SK-MEL-5 (cell line): ENCODE data around the gene MATR3. TPM values are rescaled to one million over a fixed set of nuclear protein-coding genes. Genes with fewer than 3 reads are reported as not detected.
A peak's percentile ranks its signal among the peaks of the same experiment; 100 is the strongest.
"Not testable (repeated sequence)": the region's sequence is repeated elsewhere in the genome, so short reads cannot be mapped to it uniquely, and the experiment has no call there.

ENCODE experiments used
- DNase-seq: peaks from one replicate; pipeline ENCODE4 v3.0.0-alpha.2; 2016; ENCODE audit warnings: low read depth, low spot score
- in situ Hi-C: cut with HindIII; loops from 2 replicates; pipeline ENCODE4 v1.10.0; 2016; ENCODE audit warnings: low sequenced_read_pairs, high pct_unique_total_duplicates, low pct_unique_long_range_greater_than_20kb
- total RNA-seq: library from RNA; depleted of rRNA; stranded (reverse); fragments of >200 nt; shearing (Covaris generic); gene quantifications from 2 replicates; pipeline ENCODE4 v1.2.3, GENCODE V29; 2014

Gene MATR3
- total RNA-seq, 1 experiment from 2014 or later = 295 TPM

DNA sequence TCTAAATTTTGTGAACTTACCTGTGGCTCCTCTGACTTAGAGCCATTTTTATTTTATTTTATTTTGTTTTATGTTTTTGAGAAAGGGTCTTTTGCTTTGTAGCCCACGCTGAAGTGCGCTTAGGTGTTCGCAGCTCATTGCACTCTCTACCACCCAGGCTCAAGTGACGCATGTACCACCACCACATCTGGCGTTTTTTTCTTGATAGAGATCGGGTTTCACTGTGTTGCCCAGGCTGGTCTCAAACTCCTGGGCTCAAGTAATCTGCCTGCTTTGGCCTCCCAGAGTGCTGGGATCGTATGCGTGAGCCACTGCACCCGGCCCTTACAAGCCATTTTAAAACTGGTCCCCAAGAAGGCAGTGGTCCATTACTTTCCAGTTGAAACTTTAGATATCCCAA, 18.5 kb downstream of the MATR3 start:
- in situ Hi-C loops = no loop called here
- no peak for DNase-seq

DNA sequence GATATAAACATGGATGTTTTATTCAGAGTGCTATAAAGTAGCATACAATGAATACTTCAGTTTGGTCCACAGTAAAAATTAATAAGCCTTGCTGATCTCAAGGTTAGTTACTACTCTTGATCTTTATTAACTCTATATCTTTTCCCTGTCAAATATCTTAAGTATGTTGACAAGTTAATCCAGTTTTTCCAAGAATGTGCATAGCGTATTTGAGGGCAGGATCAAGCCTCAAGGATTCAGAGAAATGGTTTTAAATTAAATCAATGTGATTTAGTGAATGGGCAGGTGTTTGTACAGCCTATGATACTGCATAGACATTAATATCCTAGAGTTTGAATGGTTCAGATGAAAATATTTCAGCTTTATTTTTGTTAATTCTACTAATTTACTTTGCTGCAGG, 20.7 kb downstream of the MATR3 start:
- DNase-seq = no peak
- in situ Hi-C loops = no loop called here

DNA sequence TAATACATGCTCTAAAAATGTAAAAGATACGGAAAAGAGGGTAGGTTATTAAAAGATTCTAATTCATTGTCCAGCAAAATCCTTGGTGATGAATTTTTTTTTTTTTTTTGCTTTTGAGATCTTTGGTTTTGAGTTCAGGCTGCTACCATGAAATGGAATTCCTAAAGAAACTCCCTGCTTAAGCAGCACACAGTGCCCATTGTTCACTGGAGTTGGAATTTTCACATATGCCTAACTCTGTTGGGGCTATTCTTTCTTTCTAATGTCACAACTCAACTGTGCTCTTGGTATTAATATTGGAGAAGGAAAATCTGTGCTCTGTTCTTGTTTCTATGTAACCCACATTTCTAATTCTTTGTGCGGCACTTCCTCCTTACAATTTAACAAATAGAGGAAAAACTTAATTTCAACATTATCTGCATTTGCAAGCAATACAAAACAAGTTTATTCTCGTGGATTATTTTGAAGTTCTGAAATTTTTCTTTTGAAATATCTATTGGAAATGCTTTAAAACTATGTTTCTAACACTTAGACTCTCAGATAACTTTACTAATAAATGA, 21.6 kb downstream of the MATR3 start:
- in situ Hi-C loops = no loop called here
- DNase-seq = peak; percentile 76

DNA sequence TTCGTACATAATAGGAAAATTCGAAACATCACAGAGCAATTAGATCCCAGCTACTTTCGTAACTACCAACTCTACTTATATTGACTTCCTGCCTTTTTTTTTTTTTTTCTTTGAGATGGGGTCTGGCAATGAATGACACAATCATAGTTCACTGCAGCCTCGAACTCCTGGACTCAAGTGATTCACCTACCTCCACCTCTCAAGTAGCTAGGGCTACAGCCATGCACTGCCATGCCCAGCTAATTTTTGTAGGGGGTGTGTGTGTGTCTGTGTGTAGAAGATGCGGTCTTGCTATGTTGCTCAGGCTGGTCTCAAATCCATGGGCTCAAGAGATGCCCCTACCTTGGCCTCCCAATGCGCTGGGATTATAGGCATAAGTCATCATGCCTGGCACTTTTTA, 42.3 kb downstream of the MATR3 start:
- in situ Hi-C loops = no loop called here
- DNase-seq = no peak

DNA sequence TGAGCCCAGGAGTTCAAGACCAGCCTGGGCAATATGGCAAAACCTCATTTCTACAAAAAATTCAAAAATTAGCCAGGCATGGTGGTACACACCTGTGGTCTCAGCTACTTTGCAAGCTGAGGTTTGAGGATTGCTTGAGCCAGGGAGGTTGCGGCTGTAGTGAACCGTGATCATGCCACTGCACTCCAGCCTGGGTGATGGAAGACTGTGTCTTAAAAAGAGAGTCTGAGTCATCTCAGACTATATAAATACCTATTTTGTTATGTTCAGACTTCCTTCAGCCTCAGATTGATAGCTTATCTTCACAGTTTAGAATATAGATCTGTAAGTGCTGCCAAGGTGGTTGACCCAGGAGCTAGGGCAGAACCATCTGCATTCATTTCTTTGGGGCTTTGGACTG, 46.5 kb downstream of the MATR3 start:
- in situ Hi-C loops = no loop called here
- no peak for DNase-seq

DNA sequence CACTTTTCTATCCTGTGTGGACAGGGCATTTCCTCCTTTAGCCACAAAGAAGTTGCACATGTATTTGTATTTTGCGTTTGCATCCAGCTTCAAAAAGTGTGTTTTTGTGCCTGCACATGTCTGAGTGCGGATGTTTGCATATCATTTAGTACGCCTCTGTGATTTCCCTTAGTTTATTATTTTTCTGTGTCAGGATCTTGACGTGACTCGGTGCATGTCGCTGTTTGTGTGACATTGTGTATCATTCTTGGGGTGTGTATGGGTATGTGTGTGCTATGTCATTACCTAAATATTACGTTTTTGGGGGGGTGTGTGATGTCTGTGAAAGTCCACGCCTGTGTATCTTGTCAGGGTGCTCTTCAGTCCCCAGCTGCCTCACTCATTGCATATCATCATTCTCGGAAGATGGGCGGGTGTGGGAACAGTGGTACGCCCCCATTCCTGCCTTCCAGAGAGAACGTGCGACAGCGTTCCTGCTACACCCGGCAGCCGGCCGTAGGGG, 47.7 kb downstream of the MATR3 start:
- no peak for DNase-seq
- in situ Hi-C loops = no loop called here

DNA sequence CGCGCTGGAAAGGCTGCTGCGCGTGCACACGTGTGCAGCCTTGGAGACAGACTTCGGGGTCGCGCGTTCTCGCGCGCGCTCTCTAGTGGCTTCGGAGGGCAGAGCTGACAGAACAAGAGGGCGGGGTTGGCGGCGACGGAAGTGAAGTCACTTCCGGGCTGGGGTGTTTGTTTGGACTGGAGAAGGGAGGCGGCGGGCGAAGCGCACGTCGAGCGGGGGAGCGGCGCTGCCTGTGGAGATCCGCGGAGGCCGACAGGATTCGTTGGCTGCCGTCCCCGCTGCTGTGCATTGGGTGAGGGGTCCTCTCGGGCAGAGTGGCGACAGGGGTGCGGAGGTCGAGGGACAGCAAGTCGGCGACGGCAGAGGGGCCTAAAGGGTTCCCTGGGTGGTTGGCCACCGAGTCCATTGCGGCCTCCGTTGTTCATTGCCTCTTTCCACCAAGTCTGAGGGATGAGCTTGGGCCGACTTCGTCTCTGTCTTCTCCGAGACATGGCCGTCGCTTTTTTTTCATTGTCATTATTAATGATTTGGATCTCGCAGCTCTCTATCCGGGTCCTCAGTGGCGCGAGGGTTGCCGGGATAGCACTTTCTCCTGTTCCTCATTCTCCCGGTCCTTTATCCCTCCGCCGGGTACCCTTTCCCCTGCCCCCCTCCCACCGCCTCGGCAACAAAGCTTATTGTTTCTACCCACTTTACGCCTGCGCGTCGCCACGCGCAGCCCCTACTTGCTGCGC, 48.3 kb downstream of the MATR3 start, which contains the start of gene PAIP2:
TSS of gene PAIP2 (plus strand) at position 166 of the 734 bp plus-strand sequence. CDS start 21,931 bp downstream, outside the sequence.
- in situ Hi-C loops = no loop called here
- peak; percentile 97 for DNase-seq

DNA sequence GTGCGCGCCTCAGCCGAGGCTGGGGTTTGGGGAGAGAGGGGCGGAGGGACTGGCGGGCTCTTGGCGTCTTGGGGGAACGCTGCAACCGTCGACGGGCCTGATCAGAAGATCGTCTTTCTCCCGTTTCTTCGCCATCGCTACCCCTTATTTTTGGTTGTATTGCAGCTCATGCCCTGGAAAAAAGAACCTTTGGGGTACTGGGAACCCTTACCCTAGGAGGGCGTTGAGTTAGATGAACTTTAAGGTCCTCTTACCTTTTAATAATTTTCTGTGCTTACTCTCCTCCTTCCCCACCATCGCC, 48.8 kb downstream of the MATR3 start:
- in situ Hi-C loops = no loop called here
- DNase-seq = no peak

DNA sequence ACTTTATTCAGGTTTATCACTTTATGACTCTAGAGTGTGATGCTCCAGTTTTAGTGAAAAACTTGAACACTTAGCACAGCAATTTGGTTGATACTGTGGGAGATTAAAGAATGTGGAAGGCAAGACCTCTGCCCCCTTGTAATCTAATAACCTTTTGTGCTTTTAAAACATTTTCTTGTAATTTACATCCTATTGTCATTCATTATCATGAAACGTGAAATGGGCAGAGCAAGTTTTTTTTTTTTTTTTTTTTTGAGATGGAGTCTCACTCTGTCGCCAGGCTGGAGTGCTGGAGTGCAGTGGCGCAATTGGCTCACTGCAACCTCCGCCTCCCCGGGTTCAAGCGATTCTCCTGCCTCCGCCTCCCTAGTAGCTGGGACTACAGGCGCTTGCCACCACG, 49.9 kb downstream of the MATR3 start:
- in situ Hi-C loops = no loop called here

DNA sequence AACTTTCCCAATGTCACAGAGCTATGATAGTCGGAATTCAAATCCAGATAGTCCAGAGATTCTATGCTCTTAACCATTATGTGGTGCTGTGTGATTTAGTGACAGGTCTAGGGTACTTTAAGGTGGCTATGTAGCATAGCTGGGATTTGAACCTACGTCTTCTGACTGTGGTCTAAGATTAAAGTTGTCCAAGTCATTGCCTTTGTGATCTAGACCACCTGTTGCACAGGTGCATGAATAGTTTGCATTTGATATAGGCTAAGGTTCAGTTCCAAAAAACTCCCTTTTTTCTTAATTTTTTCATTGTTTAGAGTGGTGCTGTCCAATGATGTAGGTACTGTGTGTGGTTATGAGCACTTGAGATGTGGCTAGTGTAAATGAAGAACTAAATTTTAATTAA, 50.6 kb downstream of the MATR3 start:
- DNase-seq = no peak
- in situ Hi-C loops = no loop called here

More for the DNA sequence above, 49.9 kb downstream of the MATR3 start:
- no peak for DNase-seq

DNA sequence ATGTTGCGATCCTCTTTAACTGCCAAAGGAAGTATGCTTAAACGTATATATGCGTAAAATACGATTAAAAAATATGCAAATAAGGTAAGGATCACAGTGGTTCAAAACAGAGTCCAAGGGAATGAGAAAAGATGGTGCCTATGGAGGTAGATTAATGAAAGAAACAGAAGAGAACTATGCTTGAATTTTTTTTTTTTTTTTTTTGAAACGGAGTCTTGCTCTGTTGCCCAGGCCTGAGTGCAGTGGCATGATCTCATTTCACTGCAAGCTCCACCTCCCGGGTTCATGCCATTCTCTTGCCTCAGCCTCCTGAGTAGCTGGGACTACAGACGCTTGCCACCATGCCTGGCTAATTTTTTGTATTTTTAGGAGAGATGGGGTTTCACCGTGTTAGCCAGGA, 51.9 kb downstream of the MATR3 start:
- DNase-seq, in situ Hi-C loops: not testable (repeated sequence)

DNA sequence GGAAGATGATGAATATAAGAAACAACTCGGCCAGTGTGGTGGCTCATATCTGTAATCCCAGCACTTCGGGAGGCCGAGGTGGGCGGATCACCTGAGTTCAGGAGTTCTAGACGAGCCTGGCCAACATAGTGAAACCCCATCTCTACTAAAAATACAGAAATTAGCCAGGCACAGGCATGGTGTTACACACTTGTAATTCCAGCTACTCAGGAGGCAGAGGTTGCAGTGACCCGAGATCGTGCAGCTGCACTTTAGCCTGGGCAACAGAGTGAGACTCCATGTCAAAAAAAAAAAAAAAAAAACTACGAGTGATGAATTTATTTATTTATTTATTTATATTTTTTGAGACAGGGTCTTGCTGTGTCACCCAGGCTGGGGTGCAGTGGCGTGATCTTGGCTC, 54.3 kb downstream of the MATR3 start:
- DNase-seq, in situ Hi-C loops: not testable (repeated sequence)

DNA sequence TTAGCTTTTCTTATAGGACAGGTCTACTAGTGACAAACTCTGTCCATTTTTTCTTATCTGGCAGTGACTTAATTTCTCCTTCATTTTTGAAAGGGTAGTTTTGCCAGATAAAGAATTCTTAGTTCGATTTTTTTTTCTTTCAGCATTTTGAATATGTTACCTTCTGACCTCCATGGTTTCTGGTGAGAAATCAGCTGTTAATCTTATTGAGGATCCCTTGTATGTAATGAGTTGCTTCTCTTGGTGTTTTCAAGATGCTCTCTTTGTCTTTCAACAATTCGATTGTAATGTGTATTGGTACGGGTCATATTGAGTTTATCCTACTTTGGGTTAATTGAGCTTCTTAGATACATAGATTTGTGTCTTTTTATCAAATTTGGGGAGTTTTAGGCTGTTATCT, 60.6 kb downstream of the MATR3 start:
- no peak for DNase-seq
- in situ Hi-C loops = no loop called here

DNA sequence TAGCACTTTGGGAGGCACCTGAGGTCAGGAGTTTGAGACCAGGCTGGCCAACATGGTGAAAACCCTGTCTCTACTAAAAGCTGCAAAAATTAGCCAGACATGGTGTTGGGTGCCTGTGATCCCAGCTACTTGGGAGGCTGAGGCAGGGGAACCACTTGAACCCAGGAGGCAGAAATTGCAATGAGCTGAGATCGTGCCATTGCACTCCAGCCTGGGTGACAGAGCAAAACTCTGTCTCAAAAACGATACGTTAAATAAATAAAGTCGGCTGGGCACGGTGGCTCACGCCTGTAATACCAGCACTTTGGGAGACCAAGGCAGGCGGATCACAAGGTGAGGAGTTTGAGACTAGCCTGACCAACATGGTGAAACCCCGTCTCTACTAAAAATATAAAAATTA, 62.4 kb downstream of the MATR3 start:
- in situ Hi-C loops, DNase-seq: not testable (repeated sequence)

DNA sequence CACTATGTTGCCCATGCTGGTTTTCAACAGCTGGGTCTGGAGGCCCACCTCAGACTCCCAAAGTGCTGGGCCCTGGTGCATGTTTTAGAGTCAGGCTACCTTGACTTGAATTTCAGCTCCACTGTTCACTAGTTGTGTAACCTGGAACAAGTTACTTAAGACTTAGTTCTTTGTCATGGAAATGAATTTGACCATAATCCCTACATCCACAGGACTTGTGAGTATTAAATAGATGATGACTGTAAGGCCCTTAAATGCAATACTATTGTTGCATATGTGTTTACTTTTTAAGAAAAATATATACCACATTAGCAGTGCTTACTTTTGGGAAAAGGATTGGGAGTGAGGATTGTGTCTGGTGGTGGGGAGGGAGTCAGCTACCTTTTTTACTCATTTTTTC, 64.5 kb downstream of the MATR3 start:
- no peak for DNase-seq
- in situ Hi-C loops = no loop called here

DNA sequence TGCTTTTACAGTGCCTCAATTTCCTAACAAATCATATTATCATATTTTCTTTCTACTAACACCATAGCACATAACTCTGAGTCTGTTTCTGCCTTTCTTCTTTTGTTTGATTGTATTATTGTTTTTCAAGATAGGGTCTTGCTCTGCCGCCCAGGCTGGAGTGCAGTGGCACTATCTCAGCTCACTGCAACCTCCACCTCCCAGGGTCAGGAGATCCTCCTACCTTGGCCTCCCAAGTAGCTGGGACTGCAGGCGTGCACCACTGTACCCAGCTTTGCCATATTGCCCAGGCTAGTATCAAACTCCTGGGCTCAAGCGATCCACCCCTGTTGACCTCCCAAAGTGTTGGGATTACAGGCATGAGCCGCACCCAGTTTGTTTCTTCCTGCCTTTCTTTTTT, 66.8 kb downstream of the MATR3 start:
- DNase-seq = no peak
- in situ Hi-C loops = no loop called here

DNA sequence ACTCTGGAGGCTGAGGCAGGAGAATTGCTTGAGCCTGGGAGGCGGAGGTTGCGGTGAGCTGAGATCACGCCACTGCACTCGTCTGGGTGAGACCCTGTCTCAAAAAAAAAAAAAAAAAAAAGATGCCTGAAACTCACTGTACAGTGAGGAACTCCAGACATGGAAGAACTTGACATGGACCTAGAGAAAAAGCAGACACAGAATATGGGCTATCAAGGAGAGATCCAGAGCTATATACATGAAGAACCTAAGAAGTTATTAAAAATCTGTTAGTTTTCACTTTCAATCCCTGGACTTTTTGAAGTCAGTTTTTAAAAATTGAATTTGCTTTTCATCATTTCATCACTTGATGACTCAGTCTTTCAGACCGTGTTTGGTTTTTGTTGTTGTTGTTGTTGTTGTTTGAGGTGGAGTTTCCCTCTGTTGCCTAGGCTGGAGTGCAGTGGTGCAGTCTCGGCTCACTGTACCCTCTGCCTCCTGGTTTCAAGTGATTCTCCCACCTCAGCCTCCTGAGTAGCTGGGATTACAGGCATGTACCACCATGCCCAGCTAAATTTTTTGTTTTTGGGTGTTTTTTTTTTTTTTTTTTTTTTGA, 68.4 kb downstream of the MATR3 start:
- no peak for DNase-seq
- in situ Hi-C loops = no loop called here

DNA sequence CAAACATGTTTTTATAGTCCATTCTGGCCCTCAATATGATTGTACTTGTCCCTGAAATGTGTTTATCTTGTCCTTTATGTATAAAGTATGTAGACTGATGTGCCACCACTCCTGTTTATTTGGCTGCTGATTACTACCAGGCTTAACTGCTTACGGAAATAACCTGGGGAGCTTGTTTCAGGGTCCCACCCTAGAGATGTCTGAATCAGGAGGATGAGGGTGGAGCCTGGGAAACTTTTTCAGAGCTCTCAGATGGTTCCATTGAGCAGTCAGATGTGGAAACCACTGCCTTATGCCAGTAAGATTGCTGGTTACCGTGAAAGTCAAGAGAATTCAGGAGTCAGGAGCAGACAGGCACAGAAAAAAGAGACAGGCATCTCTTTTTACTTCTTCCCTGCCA, 70.4 kb downstream of the MATR3 start:
- DNase-seq = no peak
- in situ Hi-C loops = no loop called here

DNA sequence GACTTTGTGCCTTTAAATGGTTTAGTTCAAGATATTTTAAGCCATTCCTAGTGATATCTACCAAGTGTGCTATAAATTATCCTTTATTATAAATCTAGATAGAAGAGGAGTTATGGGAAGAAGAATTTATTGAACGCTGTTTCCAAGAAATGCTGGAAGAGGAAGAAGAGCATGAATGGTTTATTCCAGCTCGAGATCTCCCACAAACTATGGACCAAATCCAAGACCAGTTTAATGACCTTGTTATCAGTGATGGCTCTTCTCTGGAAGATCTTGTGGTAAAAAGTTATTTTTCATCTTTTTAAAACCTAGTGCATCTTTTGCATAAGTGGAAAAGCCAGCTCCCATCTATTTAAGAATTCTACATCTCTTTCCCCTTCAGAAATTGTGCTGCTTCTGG, 70.9 kb downstream of the MATR3 start:
- no peak for DNase-seq
- in situ Hi-C loops = no loop called here
